ENCODE measurements around the gene CMAS. TPM values are rescaled to one million over a fixed set of nuclear protein-coding genes. Genes with fewer than 3 reads are reported as not detected.
"Not testable (repeated sequence)": the region's sequence is repeated elsewhere in the genome, so short reads cannot be mapped to it uniquely, and the experiment has no call there.

CMAS gene
- total and polyA plus RNA-seq, 4 donors = 26.0 to 62.1 (median 38.3) TPM

DNA sequence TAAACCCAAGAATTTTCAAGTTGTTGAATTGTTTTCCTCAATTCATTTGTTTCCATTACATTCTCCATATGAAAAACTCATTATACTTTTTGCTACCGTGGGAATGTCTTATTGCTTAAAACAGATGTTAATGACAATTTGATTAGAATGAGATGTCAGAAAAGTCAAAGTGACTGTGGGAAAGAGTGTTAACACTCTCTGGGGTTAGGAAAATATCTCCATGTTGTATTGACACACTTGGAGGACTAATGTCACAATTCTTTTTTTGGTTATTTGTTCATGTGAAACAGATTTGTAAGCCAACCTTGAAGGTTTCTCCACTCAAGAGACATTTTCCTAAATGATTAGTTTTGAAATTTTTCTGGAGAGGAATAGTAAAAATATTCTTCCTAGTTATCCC, 47.2 kb upstream of the CMAS start:
- WGBS = 91% methylated on average over 1 of the region's 1 CpG
- Histone ChIP-seq H3K9me3 (ENCODE audit: control insufficient read depth in 4 of 4, low read length in 3 of 4) (no peaks in the 10 kb centered on the region), H3K27ac (ENCODE audit: low read depth in 1 of 2, low read length in 2 of 2) (no peak overlapping the region), H3K4me3 (ENCODE audit: low read depth in 1 of 3, low read length in 3 of 3) (no peak overlapping the region), H3K4me1 (ENCODE audit: control insufficient read depth in 4 of 4, insufficient read depth in 4 of 4, low read length in 3 of 4) (no peaks in the 10 kb centered on the region), H3K27me3 (ENCODE audit: control insufficient read depth in 4 of 4, insufficient read depth in 4 of 4, low read length in 3 of 4) (no peaks in the 10 kb centered on the region), H3K9ac (ENCODE audit: low read depth in 1 of 2, low read length in 2 of 2) (no peak overlapping the region), H3K36me3 (ENCODE audit: control insufficient read depth in 4 of 4, insufficient read depth in 3 of 4, low read depth in 1 of 4, low read length in 3 of 4) (no peaks in the 10 kb centered on the region)
- DNase-seq (ENCODE audit: low spot score) = no peak
- TF ChIP-seq FOXA2 (IDR thresholded peaks at IDR 0.05) (no peak), TAF1 (conservative IDR thresholded peaks at IDR 0.05) (no peak), RXRA (IDR thresholded peaks at IDR 0.05) (no peak), GABPA (IDR thresholded peaks at IDR 0.05 in 1 of 2, conservative IDR thresholded peaks at IDR 0.05 in 1 of 2) (no peak), SP1 (IDR thresholded peaks at IDR 0.05) (no peak), YY1 (IDR thresholded peaks at IDR 0.05) (no peak), HNF4A (conservative IDR thresholded peaks at IDR 0.05) (no peak), RAD21 (IDR thresholded peaks at IDR 0.05) (no peak)
- TF ChIP-seq, protein P1, sequence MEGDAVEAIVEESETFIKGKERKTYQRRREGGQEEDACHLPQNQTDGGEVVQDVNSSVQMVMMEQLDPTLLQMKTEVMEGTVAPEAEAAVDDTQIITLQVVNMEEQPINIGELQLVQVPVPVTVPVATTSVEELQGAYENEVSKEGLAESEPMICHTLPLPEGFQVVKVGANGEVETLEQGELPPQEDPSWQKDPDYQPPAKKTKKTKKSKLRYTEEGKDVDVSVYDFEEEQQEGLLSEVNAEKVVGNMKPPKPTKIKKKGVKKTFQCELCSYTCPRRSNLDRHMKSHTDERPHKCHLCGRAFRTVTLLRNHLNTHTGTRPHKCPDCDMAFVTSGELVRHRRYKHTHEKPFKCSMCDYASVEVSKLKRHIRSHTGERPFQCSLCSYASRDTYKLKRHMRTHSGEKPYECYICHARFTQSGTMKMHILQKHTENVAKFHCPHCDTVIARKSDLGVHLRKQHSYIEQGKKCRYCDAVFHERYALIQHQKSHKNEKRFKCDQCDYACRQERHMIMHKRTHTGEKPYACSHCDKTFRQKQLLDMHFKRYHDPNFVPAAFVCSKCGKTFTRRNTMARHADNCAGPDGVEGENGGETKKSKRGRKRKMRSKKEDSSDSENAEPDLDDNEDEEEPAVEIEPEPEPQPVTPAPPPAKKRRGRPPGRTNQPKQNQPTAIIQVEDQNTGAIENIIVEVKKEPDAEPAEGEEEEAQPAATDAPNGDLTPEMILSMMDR (IDR thresholded peaks at IDR 0.05; ENCODE audit: low read depth, low read length, missing input control) = no peak
- TF ChIP-seq, protein P2, sequence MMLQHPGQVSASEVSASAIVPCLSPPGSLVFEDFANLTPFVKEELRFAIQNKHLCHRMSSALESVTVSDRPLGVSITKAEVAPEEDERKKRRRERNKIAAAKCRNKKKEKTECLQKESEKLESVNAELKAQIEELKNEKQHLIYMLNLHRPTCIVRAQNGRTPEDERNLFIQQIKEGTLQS (IDR thresholded peaks at IDR 0.05) = no peak
- TF ChIP-seq, protein P3, sequence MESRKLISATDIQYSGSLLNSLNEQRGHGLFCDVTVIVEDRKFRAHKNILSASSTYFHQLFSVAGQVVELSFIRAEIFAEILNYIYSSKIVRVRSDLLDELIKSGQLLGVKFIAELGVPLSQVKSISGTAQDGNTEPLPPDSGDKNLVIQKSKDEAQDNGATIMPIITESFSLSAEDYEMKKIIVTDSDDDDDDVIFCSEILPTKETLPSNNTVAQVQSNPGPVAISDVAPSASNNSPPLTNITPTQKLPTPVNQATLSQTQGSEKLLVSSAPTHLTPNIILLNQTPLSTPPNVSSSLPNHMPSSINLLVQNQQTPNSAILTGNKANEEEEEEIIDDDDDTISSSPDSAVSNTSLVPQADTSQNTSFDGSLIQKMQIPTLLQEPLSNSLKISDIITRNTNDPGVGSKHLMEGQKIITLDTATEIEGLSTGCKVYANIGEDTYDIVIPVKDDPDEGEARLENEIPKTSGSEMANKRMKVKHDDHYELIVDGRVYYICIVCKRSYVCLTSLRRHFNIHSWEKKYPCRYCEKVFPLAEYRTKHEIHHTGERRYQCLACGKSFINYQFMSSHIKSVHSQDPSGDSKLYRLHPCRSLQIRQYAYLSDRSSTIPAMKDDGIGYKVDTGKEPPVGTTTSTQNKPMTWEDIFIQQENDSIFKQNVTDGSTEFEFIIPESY (IDR thresholded peaks at IDR 0.05) = no peak

DNA sequence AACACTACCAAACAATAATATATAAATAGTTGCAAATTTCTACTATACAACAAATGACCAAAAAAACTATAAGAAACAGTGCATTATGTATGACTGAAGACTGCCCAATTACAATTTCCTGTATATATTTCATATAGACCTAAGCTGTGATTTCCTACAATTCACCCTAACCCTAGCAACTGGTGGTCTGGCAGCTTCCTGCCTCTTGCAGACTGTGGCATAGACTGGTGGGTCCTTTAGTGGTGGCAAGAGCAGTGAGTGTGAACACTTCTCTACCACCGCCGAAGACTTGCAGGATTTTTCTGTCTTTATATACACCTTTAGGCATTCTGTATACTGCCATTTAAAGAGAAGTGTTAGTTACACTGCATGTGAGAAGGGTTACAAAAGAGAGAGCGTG, 43.6 kb upstream of the CMAS start:
- no peaks in the 10 kb centered on the region for H3K27me3 ChIP-seq (ENCODE audit: control insufficient read depth in 4 of 4, insufficient read depth in 4 of 4, low read length in 3 of 4)
- H3K4me1 ChIP-seq (ENCODE audit: control insufficient read depth in 4 of 4, insufficient read depth in 4 of 4, low read length in 3 of 4) = no peaks in the 10 kb centered on the region
- TF ChIP-seq HNF4A (conservative IDR thresholded peaks at IDR 0.05) (no peak), NR2F2 (IDR thresholded peaks at IDR 0.05) (no peak), FOXA1 (IDR thresholded peaks at IDR 0.05) (no peak), RXRA (IDR thresholded peaks at IDR 0.05) (no peak)
- TF ChIP-seq, protein P3 (IDR thresholded peaks at IDR 0.05) = no peak
- TF ChIP-seq, protein P1 (IDR thresholded peaks at IDR 0.05; ENCODE audit: low read depth, low read length, missing input control) = no peak
- TF ChIP-seq, protein P4, sequence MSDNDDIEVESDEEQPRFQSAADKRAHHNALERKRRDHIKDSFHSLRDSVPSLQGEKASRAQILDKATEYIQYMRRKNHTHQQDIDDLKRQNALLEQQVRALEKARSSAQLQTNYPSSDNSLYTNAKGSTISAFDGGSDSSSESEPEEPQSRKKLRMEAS (IDR thresholded peaks at IDR 0.05) = no peak
- H3K27ac ChIP-seq (ENCODE audit: low read depth in 1 of 2, low read length in 2 of 2) = no peak overlapping the region
- no peak for DNase-seq (ENCODE audit: low spot score)
- no peak overlapping the region for H3K9ac ChIP-seq (ENCODE audit: low read depth in 1 of 2, low read length in 2 of 2)
- H3K36me3 ChIP-seq (ENCODE audit: control insufficient read depth in 4 of 4, insufficient read depth in 3 of 4, low read depth in 1 of 4, low read length in 3 of 4) = no peaks in the 10 kb centered on the region
- no peaks in the 10 kb centered on the region for H3K9me3 ChIP-seq (ENCODE audit: control insufficient read depth in 4 of 4, low read length in 3 of 4)
- 91% methylated on average over 3 of the region's 3 CpGs for WGBS
- H3K4me3 ChIP-seq (ENCODE audit: low read depth in 1 of 3, low read length in 3 of 3) = no peak overlapping the region

DNA sequence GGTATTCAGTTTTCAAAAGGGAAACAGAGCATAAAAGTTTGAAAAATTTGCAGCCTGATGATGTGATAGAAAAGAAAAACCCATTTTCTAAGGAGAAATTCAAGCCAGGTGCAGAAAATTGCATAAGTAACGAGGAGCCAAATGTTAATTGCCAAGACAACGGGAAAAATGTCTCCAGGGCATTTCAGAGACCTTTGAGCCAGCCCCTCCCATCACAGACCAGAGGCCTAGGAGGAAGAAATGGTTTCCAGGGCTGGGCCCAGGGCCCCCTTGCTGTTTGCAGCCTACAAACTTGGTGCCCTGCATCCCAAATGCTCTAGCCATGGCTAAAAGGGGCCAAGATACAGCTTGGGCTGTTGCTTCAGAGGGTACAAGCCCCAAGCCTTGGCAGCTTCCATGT, 38.2 kb upstream of the CMAS start:
- DNase-seq (ENCODE audit: low spot score); H3K9ac ChIP-seq (ENCODE audit: low read depth in 1 of 2, low read length in 2 of 2); H3K27ac ChIP-seq (ENCODE audit: low read depth in 1 of 2, low read length in 2 of 2); H3K9me3 ChIP-seq (ENCODE audit: control insufficient read depth in 4 of 4, low read length in 3 of 4); H3K4me3 ChIP-seq (ENCODE audit: low read depth in 1 of 3, low read length in 3 of 3); H3K4me1 ChIP-seq (ENCODE audit: control insufficient read depth in 4 of 4, insufficient read depth in 4 of 4, low read length in 3 of 4); H3K36me3 ChIP-seq (ENCODE audit: control insufficient read depth in 4 of 4, insufficient read depth in 3 of 4, low read depth in 1 of 4, low read length in 3 of 4); H3K27me3 ChIP-seq (ENCODE audit: control insufficient read depth in 4 of 4, insufficient read depth in 4 of 4, low read length in 3 of 4): not testable (repeated sequence)
- 90% methylated on average over 2 of the region's 2 CpGs for WGBS

Data from liver (tissue), 9 donors.